DND-41 (cell line): Measurements from ENCODE around the gene PNCK.

Experiments
- ATAC-seq: fragments of 200-7000 bp; cut with Tn5 transposase; 3 replicates; pipeline ENCODE4 v1.9.1; 2021; ENCODE audit warnings: low read depth; ENCODE audit not compliant: insufficient read depth
- DNase-seq: peaks from one replicate; pipeline ENCODE4 v3.0.0-alpha.2; 2020
- H2AFZ ChIP-seq: 2 replicates; pipeline ENCODE4 v1.6.0; 2012; ENCODE audit warnings: low read depth, low read length
- H3K27ac ChIP-seq: 2 replicates; pipeline ENCODE4 v1.5.1; 2012; ENCODE audit warnings: low read length, inconsistent platforms
- H3K27me3 ChIP-seq: fragments of 200-600 bp; sonication (generic); 2 replicates; pipeline ENCODE4 v1.6.0; 2012; ENCODE audit warnings: low read length, mild to moderate bottlenecking, inconsistent platforms; ENCODE audit not compliant: insufficient read depth, poor library complexity
- H3K36me3 ChIP-seq: 2 replicates; pipeline ENCODE4 v1.5.1; 2012; ENCODE audit warnings: low read length, inconsistent platforms; ENCODE audit not compliant: insufficient read depth
- H3K4me1 ChIP-seq: 2 replicates; pipeline ENCODE4 v1.5.1; 2012; ENCODE audit warnings: mild to moderate bottlenecking, low read length; ENCODE audit not compliant: insufficient read depth
- H3K4me2 ChIP-seq: 2 replicates; pipeline ENCODE4 v1.6.0; 2012; ENCODE audit warnings: mild to moderate bottlenecking, moderate library complexity, low read length, inconsistent platforms; ENCODE audit not compliant: insufficient read depth
- H3K4me3 ChIP-seq, 2 experiments: fragments of 200-600 bp in 1 of 2; shearing (Covaris generic) in 1 of 2; 2 replicates each; pipeline ENCODE4 v1.5.1; 2012 to 2016; ENCODE audit warnings: inconsistent platforms in 2 of 2, low read length in 2 of 2, mild to moderate bottlenecking in 2 of 2, low read depth in 1 of 2, moderate library complexity in 1 of 2
- H3K79me2 ChIP-seq: 2 replicates; pipeline ENCODE4 v1.6.0; 2012; ENCODE audit warnings: low read length, inconsistent platforms; ENCODE audit not compliant: insufficient read depth
- H3K9ac ChIP-seq: 2 replicates; pipeline ENCODE4 v1.6.0; 2012; ENCODE audit warnings: low read depth, mild to moderate bottlenecking, inconsistent platforms, low read length, moderate library complexity
- H3K9me3 ChIP-seq: 2 replicates; pipeline ENCODE4 v1.5.1; 2012; ENCODE audit warnings: low read length, moderate library complexity, mild to moderate bottlenecking, inconsistent platforms; ENCODE audit not compliant: insufficient read depth, severe bottlenecking
- H4K20me1 ChIP-seq: 2 replicates; pipeline ENCODE4 v1.6.0; 2012; ENCODE audit warnings: low read length; ENCODE audit not compliant: insufficient read depth
- EZH2 ChIP-seq: IDR thresholded peaks from 3 replicates; pipeline ENCODE4 v1.6.1; 2012; ENCODE audit warnings: borderline replicate concordance, low read depth, mild to moderate bottlenecking, moderate library complexity, low read length, inconsistent platforms; ENCODE audit not compliant: severe bottlenecking
- TF ChIP-seq, protein P1 (sequence below): IDR thresholded peaks from 2 replicates; pipeline ENCODE4 v1.5.1; 2012; ENCODE audit warnings: borderline replicate concordance, low read length, moderate library complexity, mild to moderate bottlenecking; ENCODE audit not compliant: poor library complexity, severe bottlenecking; ENCODE audit errors: extremely low read depth

PNCK gene

DNA sequence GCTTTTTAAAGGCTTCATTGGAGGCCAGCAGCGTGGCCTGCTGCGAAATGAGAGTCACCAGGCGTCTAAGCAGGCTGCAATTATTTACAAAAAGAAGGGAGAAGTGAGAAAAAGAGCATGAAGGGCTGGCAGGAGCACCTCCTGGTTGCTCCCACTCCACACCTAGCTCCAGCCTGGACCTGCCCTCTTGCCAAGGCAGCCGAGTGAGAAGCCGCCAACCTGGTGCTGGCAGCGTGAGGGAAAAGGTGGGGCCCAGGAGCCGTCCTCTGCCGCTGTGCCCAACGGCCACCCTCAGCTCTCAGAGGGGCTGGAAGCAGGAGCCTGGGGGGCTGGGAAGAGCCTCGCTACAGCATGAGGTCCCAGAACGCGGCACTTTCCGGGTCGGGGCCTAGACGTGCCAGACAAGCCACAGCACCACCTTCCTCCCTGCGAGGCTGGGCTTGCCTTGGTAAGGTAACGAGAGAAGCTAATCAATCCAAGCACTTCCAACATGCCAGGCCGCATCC is 30.5 kb upstream of the PNCK start:
- Histone ChIP-seq H3K4me3 (no peak overlapping the region), H3K27me3 (no peaks in the 10 kb centered on the region), H3K79me2 (no peaks in the 10 kb centered on the region), H4K20me1 (no peaks in the 10 kb centered on the region; the same call in 1 of the 2 replicates), H2AFZ (no peak overlapping the region), H3K4me2 (no peak overlapping the region), H3K27ac (no peak overlapping the region), H3K9ac (no peak overlapping the region), H3K9me3 (no peaks in the 10 kb centered on the region), H3K4me1 (no peaks in the 10 kb centered on the region), H3K36me3 (peaks cover 40% of the 10 kb centered on the region)
- DNase-seq, result no peak
- no peak for TF ChIP-seq EZH2
- TF ChIP-seq, protein P1, sequence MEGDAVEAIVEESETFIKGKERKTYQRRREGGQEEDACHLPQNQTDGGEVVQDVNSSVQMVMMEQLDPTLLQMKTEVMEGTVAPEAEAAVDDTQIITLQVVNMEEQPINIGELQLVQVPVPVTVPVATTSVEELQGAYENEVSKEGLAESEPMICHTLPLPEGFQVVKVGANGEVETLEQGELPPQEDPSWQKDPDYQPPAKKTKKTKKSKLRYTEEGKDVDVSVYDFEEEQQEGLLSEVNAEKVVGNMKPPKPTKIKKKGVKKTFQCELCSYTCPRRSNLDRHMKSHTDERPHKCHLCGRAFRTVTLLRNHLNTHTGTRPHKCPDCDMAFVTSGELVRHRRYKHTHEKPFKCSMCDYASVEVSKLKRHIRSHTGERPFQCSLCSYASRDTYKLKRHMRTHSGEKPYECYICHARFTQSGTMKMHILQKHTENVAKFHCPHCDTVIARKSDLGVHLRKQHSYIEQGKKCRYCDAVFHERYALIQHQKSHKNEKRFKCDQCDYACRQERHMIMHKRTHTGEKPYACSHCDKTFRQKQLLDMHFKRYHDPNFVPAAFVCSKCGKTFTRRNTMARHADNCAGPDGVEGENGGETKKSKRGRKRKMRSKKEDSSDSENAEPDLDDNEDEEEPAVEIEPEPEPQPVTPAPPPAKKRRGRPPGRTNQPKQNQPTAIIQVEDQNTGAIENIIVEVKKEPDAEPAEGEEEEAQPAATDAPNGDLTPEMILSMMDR, result no peak
- no peak for ATAC-seq

DNA sequence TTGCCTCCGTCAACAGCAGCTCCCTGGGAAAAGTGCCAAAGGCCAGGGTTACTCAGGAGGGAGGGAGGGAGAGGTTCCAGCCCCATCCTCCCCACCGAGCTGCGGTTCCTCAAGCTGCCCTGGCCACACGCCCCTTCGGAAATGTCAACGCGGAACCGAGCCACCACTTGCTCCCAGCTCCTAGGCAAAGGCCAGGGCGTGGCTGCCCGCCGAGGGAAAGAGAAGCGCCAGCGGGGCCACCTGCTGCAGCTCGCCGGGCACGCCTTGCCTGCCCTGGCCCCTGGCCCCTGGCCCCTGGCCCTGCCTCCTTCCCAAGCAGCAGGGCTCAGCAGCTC is 29.4 kb upstream of the PNCK start:
- H2AFZ ChIP-seq, result no peak overlapping the region
- no peak overlapping the region for H3K27ac ChIP-seq
- TF ChIP-seq, protein P1, result no peak
- no peak for TF ChIP-seq EZH2
- no peaks in the 10 kb centered on the region for H3K27me3 ChIP-seq
- H3K4me1 ChIP-seq, result no peaks in the 10 kb centered on the region
- no peak overlapping the region for H3K4me2 ChIP-seq
- no peak overlapping the region for H3K9ac ChIP-seq
- H3K79me2 ChIP-seq, result no peaks in the 10 kb centered on the region
- no peaks in the 10 kb centered on the region; the same call in 1 of the 2 replicates for H4K20me1 ChIP-seq
- DNase-seq, result no peak
- H3K36me3 ChIP-seq, result peaks cover 36% of the 10 kb centered on the region
- ATAC-seq, result no peak
- no peak overlapping the region for H3K4me3 ChIP-seq
- H3K9me3 ChIP-seq, result no peaks in the 10 kb centered on the region

DNA sequence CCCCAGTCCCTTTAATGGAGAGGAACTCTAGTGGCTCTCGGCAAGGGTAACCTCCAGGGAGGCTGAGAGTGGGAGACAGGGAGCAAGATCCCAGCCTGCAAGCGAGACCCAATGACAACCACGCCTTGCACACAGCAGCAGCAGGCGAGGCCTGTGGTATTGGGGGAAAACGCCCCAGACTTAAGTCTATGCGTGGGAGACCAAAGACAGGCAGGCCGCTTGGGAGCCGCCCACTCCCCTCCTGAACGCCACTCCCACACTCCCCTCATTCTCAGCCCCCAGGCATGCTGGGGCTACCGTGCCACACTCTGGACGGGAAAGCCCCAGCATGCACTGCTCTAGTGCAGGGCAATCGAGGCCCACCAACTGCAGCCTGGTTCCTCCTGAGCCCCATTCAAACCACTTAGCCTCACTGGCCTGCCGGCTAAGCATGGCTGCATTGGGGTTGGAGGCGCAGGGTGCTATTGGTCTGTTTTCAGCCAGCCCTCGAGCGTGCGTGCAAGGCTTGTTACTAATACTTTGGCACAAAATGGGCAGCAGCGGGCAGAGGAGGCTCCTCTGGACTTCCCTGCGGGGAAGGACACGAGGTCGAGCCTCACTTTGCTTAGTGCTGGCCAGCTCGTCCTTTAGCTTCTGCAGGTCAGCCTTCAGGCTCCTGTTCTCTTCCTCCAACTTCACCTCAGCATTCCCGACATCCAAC is 28.9 kb upstream of the PNCK start:
- no peak overlapping the region for H2AFZ ChIP-seq
- H3K9me3 ChIP-seq, result no peaks in the 10 kb centered on the region
- H3K4me3 ChIP-seq, result no peak overlapping the region
- no peaks in the 10 kb centered on the region for H3K79me2 ChIP-seq
- H3K9ac ChIP-seq, result no peak overlapping the region
- no peak for DNase-seq
- TF ChIP-seq, protein P1, result no peak
- TF ChIP-seq EZH2, result no peak
- no peaks in the 10 kb centered on the region for H3K4me1 ChIP-seq
- no peaks in the 10 kb centered on the region; the same call in 1 of the 2 replicates for H4K20me1 ChIP-seq
- H3K27ac ChIP-seq, result no peak overlapping the region
- H3K36me3 ChIP-seq, result peaks cover 32% of the 10 kb centered on the region
- no peak for ATAC-seq
- no peaks in the 10 kb centered on the region for H3K27me3 ChIP-seq
- H3K4me2 ChIP-seq, result no peak overlapping the region
